ENCODE measurements around the gene TFEB.

Gene TFEB

GRCh38 chr6:41671376-41671775 lies 64.0 kb downstream of the TFEB start:
- TF ChIP-seq CTCF (IDR thresholded peaks at IDR 0.05; ENCODE audit: insufficient read depth, low read depth, low read length, missing control alignments) = no peak
- DNase-seq (ENCODE audit: low read depth) = no peak
- no peak overlapping the region for H3K4me3 ChIP-seq (ENCODE audit: low read depth, low read length)

DNA sequence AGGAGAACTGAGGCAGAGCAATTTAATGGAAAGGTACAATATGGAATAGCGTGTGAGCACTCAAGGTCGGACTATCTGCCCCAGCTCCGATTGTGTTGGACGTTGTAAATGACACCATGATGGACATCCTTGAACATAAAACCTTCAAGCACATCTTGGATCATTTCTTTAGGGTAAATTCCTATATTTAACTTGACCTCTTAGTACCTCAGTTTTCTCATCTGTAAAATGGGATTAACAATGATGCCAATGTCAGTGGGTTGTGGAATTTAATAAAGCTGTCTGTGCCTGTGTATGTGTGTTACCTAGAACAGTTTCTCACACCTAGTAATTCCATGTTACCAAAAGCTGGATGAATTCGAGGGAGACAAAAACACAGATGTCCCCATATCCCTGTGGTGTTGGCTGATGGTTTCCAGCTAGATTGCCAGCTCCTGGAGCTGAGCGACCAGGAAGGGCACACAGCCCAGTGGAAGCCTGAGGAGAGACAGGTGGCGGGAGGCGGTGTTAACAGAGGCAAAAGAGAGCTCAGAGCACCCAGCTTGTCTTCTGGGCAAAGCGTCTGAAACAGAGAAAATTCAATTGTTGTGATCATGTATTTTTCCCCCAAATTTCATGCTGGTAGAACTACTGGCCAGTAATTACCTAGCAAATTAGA lies 64.6 kb downstream of the TFEB start:
- no peak for DNase-seq (ENCODE audit: low read depth)
- H3K4me3 ChIP-seq (ENCODE audit: low read depth, low read length) = no peak overlapping the region
- no peak for TF ChIP-seq CTCF (IDR thresholded peaks at IDR 0.05; ENCODE audit: insufficient read depth, low read depth, low read length, missing control alignments)

DNA sequence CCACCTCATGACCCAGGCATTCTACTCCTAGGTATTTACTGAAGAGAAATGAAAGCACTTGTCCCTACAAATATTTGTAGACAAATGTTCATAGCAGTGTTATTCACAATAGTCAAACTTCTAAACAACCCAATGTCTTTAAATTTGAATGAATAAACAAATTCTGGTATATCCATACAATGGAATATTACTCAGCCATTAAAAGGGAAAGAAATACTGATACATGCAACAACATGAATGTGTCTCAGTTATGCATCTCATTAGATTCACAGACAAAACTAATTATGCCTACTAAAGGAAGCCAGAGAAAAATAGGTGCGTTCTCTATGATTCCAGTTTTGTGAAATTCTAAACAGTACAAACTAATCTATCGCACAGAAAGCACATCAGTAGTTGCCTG lies 66.4 kb downstream of the TFEB start:
- no peak for DNase-seq (ENCODE audit: low read depth)
- H3K4me3 ChIP-seq (ENCODE audit: low read depth, low read length) = no peak overlapping the region
- TF ChIP-seq CTCF (IDR thresholded peaks at IDR 0.05; ENCODE audit: insufficient read depth, low read depth, low read length, missing control alignments) = no peak

GRCh38 chr6:41667195-41667594 lies 68.2 kb downstream of the TFEB start:
- no peak overlapping the region for H3K4me3 ChIP-seq (ENCODE audit: low read depth, low read length)
- no peak for DNase-seq (ENCODE audit: low read depth)
- no peak for TF ChIP-seq CTCF (IDR thresholded peaks at IDR 0.05; ENCODE audit: insufficient read depth, low read depth, low read length, missing control alignments)

- TF ChIP-seq CTCF (IDR thresholded peaks at IDR 0.05; ENCODE audit: insufficient read depth, low read depth, low read length, missing control alignments) = no peak
- no peak overlapping the region for H3K4me3 ChIP-seq (ENCODE audit: low read depth, low read length)
- no peak for DNase-seq (ENCODE audit: low read depth)
Measured at GRCh38 chr6:41664271-41664670, 71.1 kb downstream of the TFEB start.

GRCh38 chr6:41663568-41663967 lies 71.8 kb downstream of the TFEB start:
- TF ChIP-seq CTCF (IDR thresholded peaks at IDR 0.05; ENCODE audit: insufficient read depth, low read depth, low read length, missing control alignments) = no peak
- no peak overlapping the region for H3K4me3 ChIP-seq (ENCODE audit: low read depth, low read length)
- no peak for DNase-seq (ENCODE audit: low read depth)

- no peak for TF ChIP-seq CTCF (IDR thresholded peaks at IDR 0.05; ENCODE audit: insufficient read depth, low read depth, low read length, missing control alignments)
- H3K4me3 ChIP-seq (ENCODE audit: low read depth, low read length) = no peak overlapping the region
- no peak for DNase-seq (ENCODE audit: low read depth)
Measured at GRCh38 chr6:41659935-41660334, 75.5 kb downstream of the TFEB start.
